Activated gamma-delta T cell treated with Interleukin-2 at 50 U/mL for 16 hours (primary cell): ENCODE results near the gene PRRC2B.
A peak's percentile ranks its signal among the peaks of the same experiment; 100 is the strongest.
"Not testable (repeated sequence)": the region's sequence is repeated elsewhere in the genome, so short reads cannot be mapped to it uniquely, and the experiment has no call there.

Experiments used
- DNase-seq: peaks from one replicate; pipeline ENCODE4 v3.0.0-alpha.2; 2020

Gene PRRC2B

DNA sequence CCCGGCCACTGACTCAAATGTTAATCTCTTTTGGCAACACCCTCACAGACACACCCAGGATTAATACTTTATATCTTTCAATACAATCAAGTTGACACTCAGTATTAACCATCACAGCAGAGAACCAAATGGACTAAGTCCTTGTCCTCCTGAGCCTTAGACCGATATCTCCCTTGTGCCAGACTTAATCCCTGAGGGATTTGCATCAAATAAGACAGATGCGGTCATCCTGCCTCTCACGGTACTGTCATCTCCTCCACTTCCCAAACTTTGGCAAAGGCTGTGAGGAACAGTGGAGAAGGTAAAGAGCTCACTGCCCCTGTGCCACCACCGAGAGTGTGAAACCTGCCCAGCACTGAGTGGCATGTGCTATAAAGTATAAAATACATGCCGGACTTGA lies 6.5 kb upstream of the PRRC2B start:
- no peak for DNase-seq

- DNase-seq: no peak
Measured at GRCh38 chr9:131391020-131391419, 2.9 kb upstream of the PRRC2B start.

DNA sequence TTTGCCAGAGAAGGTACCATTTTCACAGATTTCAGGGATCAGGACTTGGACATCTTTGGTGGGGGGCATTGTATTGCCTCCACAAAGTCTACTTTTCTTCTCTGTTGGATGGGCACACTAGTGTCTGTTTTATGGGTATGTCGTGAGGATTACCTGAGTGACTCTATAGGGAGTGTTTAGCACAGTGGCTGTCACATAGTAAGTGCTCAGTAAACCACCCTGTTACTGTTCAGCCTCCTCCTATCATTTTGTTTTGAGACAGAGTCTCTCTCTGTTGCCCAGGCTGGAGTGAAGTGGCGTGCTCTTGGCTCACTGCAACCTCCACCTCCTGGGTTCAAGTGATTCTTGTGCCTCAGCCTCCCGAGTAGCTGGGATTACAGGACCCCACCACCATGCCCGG lies 2.4 kb upstream of the PRRC2B start:
- DNase-seq: no peak

- peak; percentile 38 for DNase-seq
Measured at GRCh38 chr9:131394464-131395156, 724 bp downstream of the PRRC2B start.

DNA sequence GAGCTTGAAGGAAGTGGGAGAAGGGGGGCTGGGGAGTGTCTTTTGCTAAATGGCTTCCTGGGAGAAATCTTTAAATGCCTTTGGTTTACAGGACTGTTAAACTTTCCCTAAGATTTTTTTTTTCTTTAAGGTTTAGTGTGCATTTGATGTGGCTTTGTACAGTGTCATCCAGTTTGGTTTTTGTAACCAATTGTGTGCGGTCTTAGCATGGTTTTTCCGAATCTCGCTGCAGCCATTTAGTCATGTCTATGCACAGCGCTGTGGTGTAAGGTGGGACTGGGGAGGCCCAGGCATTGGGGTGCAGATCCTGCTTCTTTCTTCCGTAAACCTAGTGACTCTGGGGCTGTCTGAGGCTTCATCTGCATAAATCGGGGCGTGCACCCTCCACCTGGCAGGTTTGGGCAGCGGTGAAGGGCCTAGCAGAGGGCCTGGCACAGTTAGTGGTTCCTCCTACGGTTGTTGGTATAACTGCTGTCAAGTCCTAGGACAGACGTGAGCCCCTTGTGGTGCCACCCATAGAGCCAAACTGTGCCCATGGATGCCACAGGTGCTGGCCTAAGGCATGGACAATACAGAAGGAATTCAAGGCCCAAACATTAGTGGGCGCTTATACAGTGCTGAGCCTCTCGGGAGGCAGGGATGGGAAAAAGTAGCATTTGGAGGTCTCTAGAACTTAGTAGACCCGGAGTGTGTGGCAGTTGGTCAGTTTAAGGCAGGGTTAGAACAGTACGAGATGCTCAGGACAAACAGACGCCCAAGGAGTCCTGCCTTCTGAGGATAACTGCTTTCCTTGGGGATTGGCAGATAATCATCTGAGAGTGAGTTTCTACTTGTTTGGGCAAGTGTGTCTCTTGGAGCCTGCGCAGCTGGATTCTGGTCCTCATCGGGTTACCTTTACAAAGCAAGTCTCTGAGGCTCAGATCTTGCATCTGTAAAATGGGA lies 1.5 kb downstream of the PRRC2B start:
- DNase-seq: peak; percentile 74

GRCh38 chr9:131396099-131396479 lies 2.2 kb downstream of the PRRC2B start:
- DNase-seq: not testable (repeated sequence)

DNA sequence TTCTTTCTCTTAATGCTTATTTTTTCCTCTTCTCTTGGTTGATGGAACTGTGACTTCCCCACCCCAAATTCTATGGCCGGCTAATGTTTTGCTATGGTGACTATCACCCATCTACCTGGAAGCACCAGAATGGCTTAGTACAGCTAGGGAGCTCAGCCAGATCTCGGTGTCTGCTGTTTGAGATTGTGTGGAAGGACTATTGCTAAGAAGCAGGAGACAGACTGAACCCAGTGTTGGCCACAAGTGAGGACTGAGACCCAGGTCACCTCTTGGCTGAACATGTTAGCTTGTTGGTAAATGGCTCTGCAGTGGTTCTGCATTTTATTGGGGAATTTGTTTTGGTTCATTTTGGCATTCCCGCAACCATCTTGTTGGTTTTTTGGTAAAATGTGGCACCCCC lies 2.7 kb downstream of the PRRC2B start:
- DNase-seq: no peak

- DNase-seq: no peak
Measured at GRCh38 chr9:131397100-131397790, 3.4 kb downstream of the PRRC2B start.

DNA sequence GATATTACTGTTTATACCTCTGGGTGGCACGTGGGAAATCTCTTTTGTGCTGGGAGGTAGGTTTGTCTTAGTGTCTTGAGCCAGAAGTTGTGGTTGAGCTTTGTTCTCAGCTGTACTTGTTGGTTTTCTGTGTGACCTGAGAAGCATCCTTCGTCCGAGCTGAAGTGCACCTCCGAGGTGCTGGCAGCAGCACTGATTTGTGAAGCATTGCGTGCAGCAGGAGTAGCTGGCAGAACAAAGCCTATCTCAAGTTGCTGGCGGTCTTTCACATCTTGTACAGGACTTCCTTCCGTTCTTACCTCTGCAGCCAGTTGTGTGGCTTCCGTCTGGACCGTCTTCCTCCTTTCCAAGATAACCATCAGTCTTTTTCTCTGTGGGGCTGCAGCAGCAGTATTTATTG lies 4.3 kb downstream of the PRRC2B start:
- DNase-seq: peak; percentile 76

GRCh38 chr9:131399972-131400371 lies 6.1 kb downstream of the PRRC2B start:
- DNase-seq: no peak

- no peak for DNase-seq
Measured at GRCh38 chr9:131400627-131401026, 6.7 kb downstream of the PRRC2B start.

DNA sequence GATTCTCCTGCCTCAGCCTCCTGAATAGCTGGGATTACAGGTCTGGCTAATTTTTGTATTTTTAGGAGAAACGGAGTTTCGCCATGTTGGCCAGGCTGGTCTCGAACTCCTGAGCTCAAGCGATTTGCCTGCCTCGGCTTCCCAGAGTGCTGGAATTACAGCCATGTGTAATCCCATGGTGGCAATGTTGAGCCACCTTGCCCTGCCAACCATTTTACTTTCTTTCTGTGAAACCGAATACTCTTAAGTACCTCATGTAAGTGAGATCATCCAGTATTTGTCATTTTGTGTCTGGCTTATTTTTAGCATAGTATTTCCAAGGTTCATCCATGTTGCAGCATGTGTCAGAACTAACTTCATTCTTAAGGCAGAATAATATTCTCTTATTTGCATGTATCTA lies 8.2 kb downstream of the PRRC2B start:
- no peak for DNase-seq

GRCh38 chr9:131402738-131403492 lies 9.0 kb downstream of the PRRC2B start:
- no peak for DNase-seq

- DNase-seq: no peak
Measured at GRCh38 chr9:131403493-131403773, 9.5 kb downstream of the PRRC2B start.

DNA sequence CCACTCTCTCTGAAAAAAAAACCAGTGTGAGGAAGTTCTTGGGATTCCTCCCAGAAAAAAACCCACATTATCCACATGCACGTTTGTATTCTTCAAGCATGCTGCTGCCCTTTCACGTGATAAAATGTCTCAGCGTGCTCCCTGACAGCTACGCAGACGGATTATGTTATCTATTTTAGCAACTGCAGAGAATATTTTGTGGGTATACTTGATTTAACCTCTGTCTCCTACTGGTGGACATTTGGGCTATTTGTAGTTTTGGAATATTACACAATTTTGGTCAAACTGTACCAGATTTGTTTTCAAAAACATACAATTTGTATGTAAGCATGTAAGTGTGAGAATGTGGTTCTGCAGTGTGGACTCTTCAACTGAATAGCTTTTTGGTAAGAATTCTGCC lies 10.7 kb downstream of the PRRC2B start:
- DNase-seq: no peak

- no peak for DNase-seq
Measured at GRCh38 chr9:131404987-131405386, 11.1 kb downstream of the PRRC2B start.

DNA sequence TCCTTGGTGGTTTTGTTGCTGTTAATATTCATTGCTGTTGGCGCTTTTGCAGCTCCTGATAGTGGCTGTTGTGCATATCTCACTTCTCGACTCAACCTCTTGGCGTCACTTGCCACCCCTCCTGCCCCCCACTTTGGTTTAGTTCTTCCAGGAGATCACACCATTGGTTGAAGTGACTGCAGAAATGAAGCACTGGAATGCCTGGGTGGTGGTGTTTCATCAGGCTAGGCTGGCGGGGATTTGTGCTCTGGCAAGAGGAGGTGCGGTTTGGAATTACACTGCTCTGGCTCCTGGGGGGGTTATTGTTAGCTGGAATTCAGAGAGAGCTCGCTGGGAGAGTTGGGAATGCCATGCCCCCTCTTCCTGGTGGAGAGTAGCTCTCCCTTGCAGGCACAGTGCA lies 11.5 kb downstream of the PRRC2B start:
- no peak for DNase-seq

GRCh38 chr9:131405858-131406537 lies 12.1 kb downstream of the PRRC2B start:
- no peak for DNase-seq

DNA sequence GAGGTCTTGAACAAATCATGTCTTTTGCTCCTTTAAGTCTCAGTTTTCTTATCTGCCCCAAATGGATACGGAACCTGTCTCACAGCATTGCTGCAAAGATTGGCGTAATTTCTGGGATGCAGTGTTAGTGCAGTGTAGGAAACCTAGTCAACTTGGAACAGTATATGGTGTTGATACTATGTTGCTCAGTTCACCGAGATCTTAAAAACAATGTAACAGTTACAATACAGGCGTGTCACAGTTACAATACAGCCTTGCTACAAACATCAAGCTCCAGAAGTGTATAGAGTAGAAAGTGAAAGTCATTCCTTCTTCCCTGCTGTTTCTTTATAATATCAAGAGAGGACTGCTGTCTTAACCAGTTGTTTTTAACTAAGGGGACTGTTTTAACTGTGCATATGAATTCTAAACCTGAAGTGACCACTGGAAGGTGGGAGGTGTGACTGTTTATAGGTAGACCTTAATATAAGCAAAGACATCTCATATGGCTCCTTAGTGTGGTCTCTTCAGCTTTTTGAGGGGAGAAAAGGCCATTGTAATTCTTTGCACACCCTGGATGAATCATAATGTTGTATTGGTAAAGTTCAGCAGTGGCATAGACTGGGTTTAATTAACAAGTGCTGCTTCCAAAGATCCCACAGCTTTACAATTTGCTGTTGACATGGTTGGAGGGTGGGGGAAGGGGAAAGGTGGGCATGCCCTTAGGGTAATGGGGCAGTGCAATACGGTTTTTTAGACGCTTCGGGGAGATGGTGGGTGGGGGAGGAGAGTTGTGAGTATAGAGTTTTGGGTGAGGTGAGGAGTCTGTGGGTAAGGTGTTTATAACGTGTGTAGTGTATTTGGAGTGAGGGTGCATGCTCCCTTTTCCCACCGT lies 12.9 kb downstream of the PRRC2B start:
- peak; percentile 35 for DNase-seq

- DNase-seq: peak; percentile 51
Measured at GRCh38 chr9:131407717-131408195, 13.9 kb downstream of the PRRC2B start.

- DNase-seq: no peak
Measured at GRCh38 chr9:131409458-131409992, 15.6 kb downstream of the PRRC2B start.
